HEK293 (cell line): ENCODE data around the gene SLC12A1.

Source experiments
- CTCF ChIP-seq: fragments of 450-650 bp; formaldehyde crosslinking; IDR thresholded peaks from 2 replicates; pipeline ENCODE4 v1.5.1; 2016; ENCODE audit warnings: missing biosample characterization, missing genetic modification characterization
- TSHZ1 ChIP-seq: fragments of 450-650 bp; formaldehyde crosslinking; IDR thresholded peaks from 2 replicates; pipeline ENCODE4 v1.5.1; 2016; ENCODE audit warnings: missing biosample characterization, missing genetic modification characterization, borderline replicate concordance
- YY1 ChIP-seq: fragments of 450-650 bp; formaldehyde crosslinking; IDR thresholded peaks from 2 replicates; pipeline ENCODE4 v1.5.1; 2018; ENCODE audit warnings: missing biosample characterization, missing genetic modification characterization
- ZFP37 ChIP-seq: fragments of 450-650 bp; formaldehyde crosslinking; IDR thresholded peaks from 2 replicates; pipeline ENCODE4 v1.5.1; 2016; ENCODE audit warnings: missing biosample characterization, missing genetic modification characterization
- ZNF274 ChIP-seq, 2 experiments: fragments of 200-500 bp in 1 of 2; fragments of 450-650 bp in 1 of 2; sonication (Bioruptor generic) in 1 of 2; formaldehyde crosslinking in 1 of 2; IDR thresholded peaks; 2 replicates each; pipeline versions ENCODE4 v1.5.1 to v1.6.1; 2014 to 2016; ENCODE audit warnings: borderline replicate concordance in 1 of 2, inconsistent platforms in 1 of 2, low read length in 1 of 2, missing biosample characterization in 1 of 2, missing genetic modification characterization in 1 of 2
- ZNF302 ChIP-seq: fragments of 450-650 bp; formaldehyde crosslinking; IDR thresholded peaks from 2 replicates; pipeline ENCODE4 v1.5.1; 2016; ENCODE audit warnings: missing biosample characterization, missing genetic modification characterization, low read depth
- ZNF473 ChIP-seq: fragments of 450-650 bp; formaldehyde crosslinking; IDR thresholded peaks from 2 replicates; pipeline ENCODE4 v1.5.1; 2017; ENCODE audit warnings: missing biosample characterization, missing genetic modification characterization
- ZNF654 ChIP-seq: fragments of 450-650 bp; formaldehyde crosslinking; IDR thresholded peaks from 2 replicates; pipeline ENCODE4 v1.5.1; 2016; ENCODE audit warnings: low read depth, missing biosample characterization, missing genetic modification characterization
- ZNF670 ChIP-seq: fragments of 450-650 bp; formaldehyde crosslinking; IDR thresholded peaks from 2 replicates; pipeline ENCODE4 v1.5.1; 2016; ENCODE audit warnings: missing biosample characterization, missing genetic modification characterization, low read depth
- ZNF704 ChIP-seq: fragments of 450-650 bp; formaldehyde crosslinking; IDR thresholded peaks from 2 replicates; pipeline ENCODE4 v1.5.1; 2016; ENCODE audit warnings: missing biosample characterization, missing genetic modification characterization
- ZNF747 ChIP-seq: fragments of 450-650 bp; formaldehyde crosslinking; IDR thresholded peaks from 2 replicates; pipeline ENCODE4 v1.5.1; 2016; ENCODE audit warnings: missing biosample characterization, missing genetic modification characterization

GRCh38 chr15:48239334-48239733 is 33.2 kb downstream of the SLC12A1 start:
- TF ChIP-seq ZNF654 = no peak
- no peak for TF ChIP-seq ZNF274 (IDR thresholded peaks at IDR 0.05; ENCODE audit: low read length)
- TF ChIP-seq ZNF274 (tag by site-specific recombination; IDR thresholded peaks at IDR 0.05; ENCODE audit: borderline replicate concordance) = no peak
- no peak for TF ChIP-seq CTCF (tag by site-specific recombination)
- no peak for TF ChIP-seq TSHZ1
- TF ChIP-seq ZFP37 = no peak
- TF ChIP-seq ZNF473 (tag by site-specific recombination) = no peak
- no peak for TF ChIP-seq ZNF747 (tag by site-specific recombination)
- TF ChIP-seq ZNF302 (tag by site-specific recombination) = no peak
- no peak for TF ChIP-seq YY1 (tag by site-specific recombination)
- TF ChIP-seq ZNF704 (tag by site-specific recombination) = no peak
- TF ChIP-seq ZNF670 (tag by site-specific recombination) = no peak
